ENCODE measurements around the gene SS18L1. TPM values are rescaled to one million over a fixed set of nuclear protein-coding genes. Genes with fewer than 3 reads are reported as not detected.

The SS18L1 gene
- total RNA-seq, 1 experiment from 2014 or later, result 34.7 TPM

- Histone ChIP-seq H3K27me3 (replicated peaks; ENCODE audit: insufficient read depth, low read depth, low read length, poor library complexity) (peaks cover 54% of the 10 kb centered on the region), H3K36me3 (ENCODE audit: insufficient read depth, low read length, poor library complexity, severe bottlenecking) (no peaks in the 10 kb centered on the region), H3K27ac (ENCODE audit: low read depth, low read length, poor library complexity, severe bottlenecking) (no peak overlapping the region), H3K9me3 (ENCODE audit: low read depth, low read length, poor library complexity, severe bottlenecking) (no peaks in the 10 kb centered on the region), H3K4me3 (ENCODE audit: low read depth, low read length, poor library complexity, severe bottlenecking) (no peak overlapping the region), H3K4me1 (ENCODE audit: insufficient read depth, low read length, poor library complexity, severe bottlenecking) (no peaks in the 10 kb centered on the region)
- intact Hi-C loops (cut with micrococcal nuclease; ENCODE audit: unreplicated experiment), result no loop called here
- ChIA-PET CTCF (no interaction called here), POLR2A (ENCODE audit: low non-redundant PET) (no interaction called here)
- TF ChIP-seq, protein P1, sequence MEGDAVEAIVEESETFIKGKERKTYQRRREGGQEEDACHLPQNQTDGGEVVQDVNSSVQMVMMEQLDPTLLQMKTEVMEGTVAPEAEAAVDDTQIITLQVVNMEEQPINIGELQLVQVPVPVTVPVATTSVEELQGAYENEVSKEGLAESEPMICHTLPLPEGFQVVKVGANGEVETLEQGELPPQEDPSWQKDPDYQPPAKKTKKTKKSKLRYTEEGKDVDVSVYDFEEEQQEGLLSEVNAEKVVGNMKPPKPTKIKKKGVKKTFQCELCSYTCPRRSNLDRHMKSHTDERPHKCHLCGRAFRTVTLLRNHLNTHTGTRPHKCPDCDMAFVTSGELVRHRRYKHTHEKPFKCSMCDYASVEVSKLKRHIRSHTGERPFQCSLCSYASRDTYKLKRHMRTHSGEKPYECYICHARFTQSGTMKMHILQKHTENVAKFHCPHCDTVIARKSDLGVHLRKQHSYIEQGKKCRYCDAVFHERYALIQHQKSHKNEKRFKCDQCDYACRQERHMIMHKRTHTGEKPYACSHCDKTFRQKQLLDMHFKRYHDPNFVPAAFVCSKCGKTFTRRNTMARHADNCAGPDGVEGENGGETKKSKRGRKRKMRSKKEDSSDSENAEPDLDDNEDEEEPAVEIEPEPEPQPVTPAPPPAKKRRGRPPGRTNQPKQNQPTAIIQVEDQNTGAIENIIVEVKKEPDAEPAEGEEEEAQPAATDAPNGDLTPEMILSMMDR (conservative IDR thresholded peaks at IDR 0.05; ENCODE audit: low read depth, low read length), result no peak
- TF ChIP-seq EZH2 (IDR thresholded peaks at IDR 0.05; ENCODE audit: borderline replicate concordance, low read depth, low read length, poor library complexity, severe bottlenecking), result no peak
- no TSS peak for BruUV-seq (replicated peaks)
- no peak for DNase-seq (ENCODE audit: low spot score)
These were observed 83.4 kb downstream of the SS18L1 start for GRCh38 chr20:62226707-62227590.

- CTCF ChIA-PET, result no interaction called here
- no peaks in the 10 kb centered on the region for H3K9me3 ChIP-seq (ENCODE audit: low read depth, low read length, poor library complexity, severe bottlenecking)
- POLR2A ChIA-PET (ENCODE audit: low non-redundant PET), result no interaction called here
- TF ChIP-seq, protein P1 (conservative IDR thresholded peaks at IDR 0.05; ENCODE audit: low read depth, low read length), result no peak
- no peak for TF ChIP-seq EZH2 (IDR thresholded peaks at IDR 0.05; ENCODE audit: borderline replicate concordance, low read depth, low read length, poor library complexity, severe bottlenecking)
- peaks cover 48% of the 10 kb centered on the region for H3K27me3 ChIP-seq (replicated peaks; ENCODE audit: insufficient read depth, low read depth, low read length, poor library complexity)
- intact Hi-C loops (cut with micrococcal nuclease; ENCODE audit: unreplicated experiment), result no loop called here
- no peak overlapping the region for H3K27ac ChIP-seq (ENCODE audit: low read depth, low read length, poor library complexity, severe bottlenecking)
- no peak for DNase-seq (ENCODE audit: low spot score)
- H3K4me1 ChIP-seq (ENCODE audit: insufficient read depth, low read length, poor library complexity, severe bottlenecking), result no peaks in the 10 kb centered on the region
- BruUV-seq (replicated peaks), result no TSS peak
- H3K36me3 ChIP-seq (ENCODE audit: insufficient read depth, low read length, poor library complexity, severe bottlenecking), result no peaks in the 10 kb centered on the region
- no peak overlapping the region for H3K4me3 ChIP-seq (ENCODE audit: low read depth, low read length, poor library complexity, severe bottlenecking)
These were observed 84.0 kb downstream of the SS18L1 start for GRCh38 chr20:62227591-62227976.

DNA sequence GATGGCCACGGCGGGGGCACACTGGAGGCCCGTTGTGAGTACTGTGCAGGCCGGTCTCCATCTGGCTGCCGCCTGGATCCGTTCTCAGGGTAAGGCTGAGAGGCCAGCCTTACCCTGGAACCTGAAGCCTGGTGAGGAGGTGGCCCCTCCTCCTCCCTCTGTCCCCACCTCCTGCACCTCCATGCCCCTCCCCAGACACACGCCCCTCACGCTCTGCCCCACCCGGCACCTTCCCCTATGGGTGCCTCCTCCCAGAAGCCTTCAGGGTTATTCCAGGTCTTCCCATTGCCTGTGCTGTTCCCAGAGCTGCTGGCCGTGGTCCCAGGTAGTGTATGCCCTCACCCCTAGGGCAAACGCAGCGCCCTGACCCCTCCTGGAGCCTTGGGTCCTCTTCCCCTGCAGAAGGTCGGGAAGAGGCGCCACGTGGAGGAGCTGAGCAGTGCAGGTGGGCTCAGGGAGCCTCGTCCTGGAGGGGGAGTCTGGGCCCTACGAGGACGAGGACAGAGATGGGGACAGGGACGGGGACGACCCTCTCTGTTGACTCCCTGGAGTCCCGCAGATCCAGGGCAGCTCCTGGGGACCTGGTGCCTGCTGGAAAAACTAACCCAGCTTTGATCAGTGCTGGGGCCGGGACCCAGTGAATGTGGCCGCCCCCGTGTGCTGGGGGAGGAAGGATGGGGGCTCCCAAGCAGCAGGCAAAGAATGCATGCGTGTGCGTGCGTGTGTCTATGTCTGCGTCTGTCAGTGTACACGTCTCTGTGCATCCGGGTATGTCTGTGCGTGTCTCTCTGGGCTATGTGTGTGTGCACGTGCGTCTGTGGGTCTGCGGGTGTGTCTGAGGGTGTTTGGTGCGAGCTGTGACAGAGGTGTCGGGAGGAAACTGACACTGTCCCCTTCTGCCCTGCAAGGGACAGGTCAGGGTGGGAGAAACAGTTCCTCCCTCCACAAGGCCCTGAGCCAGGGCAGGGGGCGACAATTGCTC is 84.7 kb downstream of the SS18L1 start:
- no peaks in the 10 kb centered on the region for H3K36me3 ChIP-seq (ENCODE audit: insufficient read depth, low read length, poor library complexity, severe bottlenecking)
- BruUV-seq (replicated peaks), result no TSS peak
- H3K9me3 ChIP-seq (ENCODE audit: low read depth, low read length, poor library complexity, severe bottlenecking), result no peaks in the 10 kb centered on the region
- TF ChIP-seq, protein P1 (conservative IDR thresholded peaks at IDR 0.05; ENCODE audit: low read depth, low read length), result no peak
- ChIA-PET CTCF (no interaction called here), POLR2A (ENCODE audit: low non-redundant PET) (no interaction called here)
- intact Hi-C loops (cut with micrococcal nuclease; ENCODE audit: unreplicated experiment), result no loop called here
- H3K27me3 ChIP-seq (replicated peaks; ENCODE audit: insufficient read depth, low read depth, low read length, poor library complexity), result peaks cover 41% of the 10 kb centered on the region
- H3K4me3 ChIP-seq (ENCODE audit: low read depth, low read length, poor library complexity, severe bottlenecking), result no peak overlapping the region
- H3K4me1 ChIP-seq (ENCODE audit: insufficient read depth, low read length, poor library complexity, severe bottlenecking), result no peaks in the 10 kb centered on the region
- H3K27ac ChIP-seq (ENCODE audit: low read depth, low read length, poor library complexity, severe bottlenecking), result no peak overlapping the region
- DNase-seq (ENCODE audit: low spot score), result no peak

Measured in A673 (cell line).